Measurements from ENCODE around the gene CDKN2B. TPM values are rescaled to one million over a fixed set of nuclear protein-coding genes. Genes with fewer than 3 reads are reported as not detected.
A peak's percentile ranks its signal among the peaks of the same experiment; 100 is the strongest.

The CDKN2B gene
- total RNA-seq, 1 experiment from 2014 or later = 0.05 TPM

DNA sequence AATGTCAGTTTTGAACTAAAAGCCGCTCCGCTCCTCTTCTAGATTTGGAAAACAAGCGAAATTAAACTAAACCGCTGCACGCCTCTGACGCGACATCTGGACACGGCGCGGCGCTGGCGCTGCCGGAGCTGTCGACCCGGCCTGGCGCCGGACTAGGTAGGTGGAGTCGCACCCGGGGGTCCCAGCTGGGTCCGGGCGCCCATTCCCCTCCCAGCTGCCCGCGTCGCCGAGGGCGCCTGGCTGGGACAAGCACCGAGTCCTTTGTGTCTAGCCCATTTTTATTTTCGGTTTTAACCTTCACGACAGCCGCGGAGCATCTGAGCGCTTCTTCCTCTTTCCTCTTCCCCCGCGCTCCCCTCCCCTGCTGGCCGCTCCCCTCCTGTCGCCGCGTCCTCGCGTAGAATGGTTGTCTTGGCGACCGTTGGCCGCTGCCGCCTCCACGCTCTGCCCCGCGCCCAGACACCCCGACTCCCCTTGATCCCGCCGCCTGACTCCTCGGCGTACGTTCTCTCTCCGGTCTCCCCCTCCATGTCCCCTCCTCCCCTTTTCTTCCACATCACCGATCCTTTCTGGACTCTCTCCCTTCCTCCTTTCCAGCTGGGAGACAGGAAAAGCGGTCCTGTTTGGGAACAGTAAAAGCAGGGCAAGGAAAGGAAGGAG lies 14.0 kb downstream of the CDKN2B start:
- DNase-seq (ENCODE audit: low read depth, low spot score) (no peak), ATAC-seq (no peak)
- no TSS peak for BruUV-seq (replicated peaks)
- H3K9me3 ChIP-seq (ENCODE audit: control insufficient read depth, insufficient read depth, low read depth, low read length) = no peaks in the 10 kb centered on the region
- in situ Hi-C loops (cut with HindIII; ENCODE audit: low pct_unique_long_range_greater_than_20kb, low sequenced_read_pairs) = no loop called here
- ChIA-PET POLR2A (no interaction called here), CTCF (no interaction called here)
- H3K36me3 ChIP-seq (ENCODE audit: control insufficient read depth, insufficient read depth, low read length) = no peaks in the 10 kb centered on the region; the same call in 1 of the 2 replicates
- H3K4me1 ChIP-seq (ENCODE audit: control insufficient read depth, insufficient read depth, low read length) = no peaks in the 10 kb centered on the region
- peak overlapping the region in 1 of 2 experiments; percentile 39; a peak in 1 of 4 replicates for H3K4me3 ChIP-seq (ENCODE audit: low read depth in 2 of 2, low read length in 2 of 2)
- TF ChIP-seq, protein P1, sequence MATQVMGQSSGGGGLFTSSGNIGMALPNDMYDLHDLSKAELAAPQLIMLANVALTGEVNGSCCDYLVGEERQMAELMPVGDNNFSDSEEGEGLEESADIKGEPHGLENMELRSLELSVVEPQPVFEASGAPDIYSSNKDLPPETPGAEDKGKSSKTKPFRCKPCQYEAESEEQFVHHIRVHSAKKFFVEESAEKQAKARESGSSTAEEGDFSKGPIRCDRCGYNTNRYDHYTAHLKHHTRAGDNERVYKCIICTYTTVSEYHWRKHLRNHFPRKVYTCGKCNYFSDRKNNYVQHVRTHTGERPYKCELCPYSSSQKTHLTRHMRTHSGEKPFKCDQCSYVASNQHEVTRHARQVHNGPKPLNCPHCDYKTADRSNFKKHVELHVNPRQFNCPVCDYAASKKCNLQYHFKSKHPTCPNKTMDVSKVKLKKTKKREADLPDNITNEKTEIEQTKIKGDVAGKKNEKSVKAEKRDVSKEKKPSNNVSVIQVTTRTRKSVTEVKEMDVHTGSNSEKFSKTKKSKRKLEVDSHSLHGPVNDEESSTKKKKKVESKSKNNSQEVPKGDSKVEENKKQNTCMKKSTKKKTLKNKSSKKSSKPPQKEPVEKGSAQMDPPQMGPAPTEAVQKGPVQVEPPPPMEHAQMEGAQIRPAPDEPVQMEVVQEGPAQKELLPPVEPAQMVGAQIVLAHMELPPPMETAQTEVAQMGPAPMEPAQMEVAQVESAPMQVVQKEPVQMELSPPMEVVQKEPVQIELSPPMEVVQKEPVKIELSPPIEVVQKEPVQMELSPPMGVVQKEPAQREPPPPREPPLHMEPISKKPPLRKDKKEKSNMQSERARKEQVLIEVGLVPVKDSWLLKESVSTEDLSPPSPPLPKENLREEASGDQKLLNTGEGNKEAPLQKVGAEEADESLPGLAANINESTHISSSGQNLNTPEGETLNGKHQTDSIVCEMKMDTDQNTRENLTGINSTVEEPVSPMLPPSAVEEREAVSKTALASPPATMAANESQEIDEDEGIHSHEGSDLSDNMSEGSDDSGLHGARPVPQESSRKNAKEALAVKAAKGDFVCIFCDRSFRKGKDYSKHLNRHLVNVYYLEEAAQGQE (IDR thresholded peaks at IDR 0.05; ENCODE audit: insufficient read depth in 1 of 2, low read depth in 2 of 2, low read length in 1 of 2) = no peak
- no peak for TF ChIP-seq TCF7L2 (IDR thresholded peaks at IDR 0.05; ENCODE audit: low read depth, low read length)
- intact Hi-C loops (cut with micrococcal nuclease; ENCODE audit: unreplicated experiment) = no loop called here
- no peaks in the 10 kb centered on the region for H3K27me3 ChIP-seq (ENCODE audit: control insufficient read depth, insufficient read depth, low read length)
- H3K27ac ChIP-seq (ENCODE audit: low read length) = no peak overlapping the region

GRCh38 chr9:21994556-21995005 lies 14.5 kb downstream of the CDKN2B start, which contains the start of gene CDKN2B-AS1:
Gene CDKN2B-AS1 (plus strand): TSS chr9:21994791.
- Histone ChIP-seq H3K36me3 (ENCODE audit: control insufficient read depth, insufficient read depth, low read length) (no peaks in the 10 kb centered on the region; the same call in 1 of the 2 replicates), H3K27ac (ENCODE audit: low read length) (no peak within 1 kb of the TSS), H3K9me3 (ENCODE audit: control insufficient read depth, insufficient read depth, low read depth, low read length) (no peaks in the 10 kb centered on the region), H3K4me3 (ENCODE audit: low read depth in 2 of 2, low read length in 2 of 2) (peak within 1 kb of the TSS in 1 of 2 experiments; percentile 39; a peak in 1 of 4 replicates), H3K27me3 (ENCODE audit: control insufficient read depth, insufficient read depth, low read length) (no peaks in the 10 kb centered on the region), H3K4me1 (ENCODE audit: control insufficient read depth, insufficient read depth, low read length) (no peaks in the 10 kb centered on the region)
- intact Hi-C loops (cut with micrococcal nuclease; ENCODE audit: unreplicated experiment) = no loop called here
- TF ChIP-seq POLR2AphosphoS5 (IDR thresholded peaks at IDR 0.05; ENCODE audit: low read depth, low read length) (no peak), SIN3A (IDR thresholded peaks at IDR 0.05; ENCODE audit: borderline replicate concordance, insufficient read depth, low read depth, low read length) (no peak), CTCF (IDR thresholded peaks at IDR 0.05) (no peak), TCF7L2 (IDR thresholded peaks at IDR 0.05; ENCODE audit: low read depth, low read length) (no peak)
- TF ChIP-seq, protein P1 (IDR thresholded peaks at IDR 0.05; ENCODE audit: insufficient read depth in 1 of 2, low read depth in 2 of 2, low read length in 1 of 2) = no peak
- CTCF ChIA-PET = no interaction called here
- no peak for ATAC-seq
- POLR2A ChIA-PET = no interaction called here
- no peak for DNase-seq (ENCODE audit: low read depth, low spot score)
- no TSS peak for BruUV-seq (replicated peaks)
- in situ Hi-C loops (cut with HindIII; ENCODE audit: low pct_unique_long_range_greater_than_20kb, low sequenced_read_pairs) = no loop called here
